Kidney epithelial cell (primary cell): ENCODE measurements around the gene KCNG1. TPM values are rescaled to one million over a fixed set of nuclear protein-coding genes. Genes with fewer than 3 reads are reported as not detected.
A peak's percentile ranks its signal among the peaks of the same experiment; 100 is the strongest.
"Not testable (repeated sequence)": the region's sequence is repeated elsewhere in the genome, so short reads cannot be mapped to it uniquely, and the experiment has no call there.

Experiments used
- DNase-seq: peaks from one replicate; pipeline ENCODE4 v3.0.0-alpha.2; 2010; ENCODE audit warnings: low read depth
- H3K27me3 ChIP-seq: 2 replicates; pipeline ENCODE4 v1.6.0; 2011; ENCODE audit warnings: low read length; ENCODE audit not compliant: control insufficient read depth, insufficient read depth
- H3K36me3 ChIP-seq: 2 replicates; pipeline ENCODE4 v1.5.1; 2011; ENCODE audit warnings: low read length; ENCODE audit not compliant: control insufficient read depth, insufficient read depth
- H3K4me3 ChIP-seq: 2 replicates; pipeline ENCODE4 v1.5.1; 2011; ENCODE audit warnings: low read depth, mild to moderate bottlenecking, control low read depth, low read length
- CTCF ChIP-seq: IDR thresholded peaks from 2 replicates; pipeline ENCODE4 v1.5.1; 2011; ENCODE audit warnings: mild to moderate bottlenecking, moderate library complexity, low read length, control low read depth, inconsistent platforms; ENCODE audit not compliant: insufficient read depth, poor library complexity, severe bottlenecking
- total RNA-seq: library from RNA; depleted of rRNA; stranded (reverse); fragments of >200 nt; gene quantifications from 2 replicates; pipeline ENCODE4 v1.2.3, GENCODE V29; 2015

Gene KCNG1
- total RNA-seq, 1 donor from 2014 or later, result 50.8 TPM

GRCh38 chr20:50982363-50982762 lies 40.5 kb downstream of the KCNG1 start:
- Histone ChIP-seq H3K36me3 (no peaks in the 10 kb centered on the region), H3K27me3 (no peaks in the 10 kb centered on the region), H3K4me3 (no peak overlapping the region)
- DNase-seq, result no peak
- TF ChIP-seq CTCF, result no peak

GRCh38 chr20:50981714-50982048 lies 41.2 kb downstream of the KCNG1 start:
- H3K36me3 ChIP-seq, result no peaks in the 10 kb centered on the region
- TF ChIP-seq CTCF, result no peak

GRCh38 chr20:50980851-50981713 lies 41.8 kb downstream of the KCNG1 start:
- no peaks in the 10 kb centered on the region for H3K36me3 ChIP-seq
- TF ChIP-seq CTCF, result peak; percentile 77
- DNase-seq, result no peak

More at GRCh38 chr20:50981714-50982048, 41.2 kb downstream of the KCNG1 start:
- no peaks in the 10 kb centered on the region for H3K27me3 ChIP-seq
- H3K4me3 ChIP-seq, result no peak overlapping the region
- DNase-seq, result no peak

GRCh38 chr20:50980071-50980681 lies 42.7 kb downstream of the KCNG1 start:
- Histone ChIP-seq H3K27me3 (no peaks in the 10 kb centered on the region), H3K36me3 (no peaks in the 10 kb centered on the region), H3K4me3 (no peak overlapping the region)
- TF ChIP-seq CTCF, result no peak
- DNase-seq, result peak; percentile 99

More at GRCh38 chr20:50980851-50981713, 41.8 kb downstream of the KCNG1 start:
- H3K4me3 ChIP-seq, result no peak overlapping the region
- no peaks in the 10 kb centered on the region for H3K27me3 ChIP-seq

GRCh38 chr20:50978533-50978932 lies 44.4 kb downstream of the KCNG1 start:
- not testable (repeated sequence) for H3K27me3 ChIP-seq, DNase-seq, H3K36me3 ChIP-seq, H3K4me3 ChIP-seq

GRCh38 chr20:50977066-50978021 lies 45.6 kb downstream of the KCNG1 start:
- H3K36me3 ChIP-seq, result no peaks in the 10 kb centered on the region
- no peak for DNase-seq
- H3K27me3 ChIP-seq, result no peaks in the 10 kb centered on the region
- TF ChIP-seq CTCF, result no peak
- no peak overlapping the region for H3K4me3 ChIP-seq
